ENCODE data around the gene LILRB1. TPM values are rescaled to one million over a fixed set of nuclear protein-coding genes. Genes with fewer than 3 reads are reported as not detected.
"Not testable (repeated sequence)": the region's sequence is repeated elsewhere in the genome, so short reads cannot be mapped to it uniquely, and the experiment has no call there.

Gene LILRB1
- total RNA-seq, 1 experiment from 2014 or later: not detected

GRCh38 chr19:54630782-54631181 is 498 bp downstream of the LILRB1 start:
- H3K27me3 ChIP-seq (ENCODE audit: low read length): peaks cover 92% of the 10 kb centered on the region
- no peak overlapping the region for H2AFZ ChIP-seq (ENCODE audit: low read length)
- no peak for DNase-seq
- H3K4me3 ChIP-seq (ENCODE audit: low read length): no peak overlapping the region
- no TSS peak for BruUV-seq (replicated peaks)
- POLR2A ChIA-PET (ENCODE audit: unreplicated experiment): no interaction called here
- no peaks in the 10 kb centered on the region for H3K79me2 ChIP-seq (ENCODE audit: low read length)
- H3K36me3 ChIP-seq (ENCODE audit: low read depth, low read length): no peaks in the 10 kb centered on the region
- no peaks in the 10 kb centered on the region for H3F3A ChIP-seq (ENCODE audit: low read length, unreplicated experiment)
- H4K20me1 ChIP-seq (ENCODE audit: low read length): no peaks in the 10 kb centered on the region
- H3K27ac ChIP-seq (ENCODE audit: low read length): no peak overlapping the region
- no peak overlapping the region for H3K9ac ChIP-seq (ENCODE audit: low read length)
- H3K9me2 ChIP-seq (replicated peaks; ENCODE audit: low read length): no peaks in the 10 kb centered on the region
- no peaks in the 10 kb centered on the region for H3K9me3 ChIP-seq (ENCODE audit: low read length)
- intact Hi-C loops (cut with micrococcal nuclease): no loop called here
- H3K4me2 ChIP-seq (ENCODE audit: low read length): no peak overlapping the region
- no peak for ATAC-seq
- CTCF ChIA-PET: no interaction called here
- no peaks in the 10 kb centered on the region for H3K4me1 ChIP-seq (ENCODE audit: insufficient read depth, low read length)
- no peak for TF ChIP-seq CTCF (conservative IDR thresholded peaks at IDR 0.05; ENCODE audit: low read depth, low read length)
- TF ChIP-seq EZH2 (IDR thresholded peaks at IDR 0.05; ENCODE audit: low read length, unreplicated experiment): no peak
- no peak for TF ChIP-seq EZH2phosphoT487 (IDR thresholded peaks at IDR 0.05; ENCODE audit: borderline replicate concordance, low read length)

- H3K4me3 ChIP-seq (ENCODE audit: low read length); H3K4me2 ChIP-seq (ENCODE audit: low read length); CTCF ChIA-PET; H2AFZ ChIP-seq (ENCODE audit: low read length); H3F3A ChIP-seq (ENCODE audit: low read length, unreplicated experiment); BruUV-seq (replicated peaks); DNase-seq; H3K4me1 ChIP-seq (ENCODE audit: insufficient read depth, low read length); H3K36me3 ChIP-seq (ENCODE audit: low read depth, low read length); H4K20me1 ChIP-seq (ENCODE audit: low read length); intact Hi-C loops (cut with micrococcal nuclease); H3K9me2 ChIP-seq (replicated peaks; ENCODE audit: low read length); H3K9ac ChIP-seq (ENCODE audit: low read length); ATAC-seq; H3K9me3 ChIP-seq (ENCODE audit: low read length); H3K27ac ChIP-seq (ENCODE audit: low read length); H3K79me2 ChIP-seq (ENCODE audit: low read length); POLR2A ChIA-PET (ENCODE audit: unreplicated experiment): not testable (repeated sequence)
- peaks cover 83% of the 10 kb centered on the region for H3K27me3 ChIP-seq (ENCODE audit: low read length)
These were observed 1.4 kb downstream of the LILRB1 start for GRCh38 chr19:54631489-54632337.

- POLR2A ChIA-PET (ENCODE audit: unreplicated experiment); H3K27ac ChIP-seq (ENCODE audit: low read length); intact Hi-C loops (cut with micrococcal nuclease); ATAC-seq; H3K9me2 ChIP-seq (replicated peaks; ENCODE audit: low read length); H3K4me2 ChIP-seq (ENCODE audit: low read length); H3K36me3 ChIP-seq (ENCODE audit: low read depth, low read length); H3K4me3 ChIP-seq (ENCODE audit: low read length); H3K9ac ChIP-seq (ENCODE audit: low read length); H3K9me3 ChIP-seq (ENCODE audit: low read length); H3K4me1 ChIP-seq (ENCODE audit: insufficient read depth, low read length); BruUV-seq (replicated peaks); H2AFZ ChIP-seq (ENCODE audit: low read length); H3K79me2 ChIP-seq (ENCODE audit: low read length); CTCF ChIA-PET; DNase-seq; H4K20me1 ChIP-seq (ENCODE audit: low read length); H3F3A ChIP-seq (ENCODE audit: low read length, unreplicated experiment): not testable (repeated sequence)
- peaks cover 76% of the 10 kb centered on the region for H3K27me3 ChIP-seq (ENCODE audit: low read length)
These were observed 2.2 kb downstream of the LILRB1 start for GRCh38 chr19:54632517-54632916.

GRCh38 chr19:54633401-54633800 is 3.1 kb downstream of the LILRB1 start:
- Histone ChIP-seq H4K20me1 (ENCODE audit: low read length) (no peaks in the 10 kb centered on the region), H3K36me3 (ENCODE audit: low read depth, low read length) (no peaks in the 10 kb centered on the region), H3F3A (ENCODE audit: low read length, unreplicated experiment) (no peaks in the 10 kb centered on the region), H3K27me3 (ENCODE audit: low read length) (peaks cover 69% of the 10 kb centered on the region), H3K4me1 (ENCODE audit: insufficient read depth, low read length) (no peaks in the 10 kb centered on the region; the same call in 1 of the 2 replicates), H2AFZ (ENCODE audit: low read length) (no peak overlapping the region), H3K9me2 (replicated peaks; ENCODE audit: low read length) (no peaks in the 10 kb centered on the region), H3K4me3 (ENCODE audit: low read length) (no peak overlapping the region), H3K27ac (ENCODE audit: low read length) (no peak overlapping the region), H3K4me2 (ENCODE audit: low read length) (no peak overlapping the region), H3K9me3 (ENCODE audit: low read length) (no peaks in the 10 kb centered on the region), H3K9ac (ENCODE audit: low read length) (no peak overlapping the region), H3K79me2 (ENCODE audit: low read length) (no peaks in the 10 kb centered on the region)
- CTCF ChIA-PET: no interaction called here
- no peak for DNase-seq
- ATAC-seq: no peak
- POLR2A ChIA-PET (ENCODE audit: unreplicated experiment): no interaction called here
- intact Hi-C loops (cut with micrococcal nuclease): no loop called here
- TF ChIP-seq EZH2phosphoT487 (IDR thresholded peaks at IDR 0.05; ENCODE audit: borderline replicate concordance, low read length) (no peak), EZH2 (IDR thresholded peaks at IDR 0.05; ENCODE audit: low read length, unreplicated experiment) (no peak), CTCF (conservative IDR thresholded peaks at IDR 0.05; ENCODE audit: low read depth, low read length) (no peak)
- BruUV-seq (replicated peaks): no TSS peak

GRCh38 chr19:54636081-54636480 is 5.8 kb downstream of the LILRB1 start:
- H3K79me2 ChIP-seq (ENCODE audit: low read length); H3K4me1 ChIP-seq (ENCODE audit: insufficient read depth, low read length); H3K4me3 ChIP-seq (ENCODE audit: low read length); H3K9me3 ChIP-seq (ENCODE audit: low read length); H3K9me2 ChIP-seq (replicated peaks; ENCODE audit: low read length); CTCF ChIA-PET; H4K20me1 ChIP-seq (ENCODE audit: low read length); BruUV-seq (replicated peaks); POLR2A ChIA-PET (ENCODE audit: unreplicated experiment); H3F3A ChIP-seq (ENCODE audit: low read length, unreplicated experiment); H3K9ac ChIP-seq (ENCODE audit: low read length); DNase-seq; H2AFZ ChIP-seq (ENCODE audit: low read length); H3K27ac ChIP-seq (ENCODE audit: low read length); H3K36me3 ChIP-seq (ENCODE audit: low read depth, low read length); ATAC-seq; intact Hi-C loops (cut with micrococcal nuclease); H3K4me2 ChIP-seq (ENCODE audit: low read length): not testable (repeated sequence)
- peaks cover 61% of the 10 kb centered on the region for H3K27me3 ChIP-seq (ENCODE audit: low read length)
